ENCODE measurements around the gene FOXE3.

Gene FOXE3

GRCh38 chr1:47417170-47418044, 1.3 kb downstream of the FOXE3 start:
- no peak for TF ChIP-seq CTCF (IDR thresholded peaks at IDR 0.05)

GRCh38 chr1:47418122-47418521, 2.0 kb downstream of the FOXE3 start:
- no peak for TF ChIP-seq CTCF (IDR thresholded peaks at IDR 0.05)
- peaks cover 100% of the 10 kb centered on the region for H3K27me3 ChIP-seq

More at GRCh38 chr1:47417170-47418044, 1.3 kb downstream of the FOXE3 start:
- Histone ChIP-seq H3K4me1 (ENCODE audit: control insufficient read depth in 1 of 2, insufficient read depth in 1 of 2, low read depth in 1 of 2, low read length in 1 of 2) (no peaks in the 10 kb centered on the region), H3K27me3 (peaks cover 99% of the 10 kb centered on the region), H3K4me3 (ENCODE audit: low read depth in 1 of 2, low read length in 1 of 2) (no peak overlapping the region), H3K27ac (no peak overlapping the region), H3K9me3 (no peaks in the 10 kb centered on the region), H3K36me3 (no peaks in the 10 kb centered on the region)

GRCh38 chr1:47418681-47419325, 2.7 kb downstream of the FOXE3 start:
- peaks cover 100% of the 10 kb centered on the region for H3K27me3 ChIP-seq
- no peak for TF ChIP-seq CTCF (IDR thresholded peaks at IDR 0.05)

More at GRCh38 chr1:47418122-47418521, 2.0 kb downstream of the FOXE3 start:
- no peaks in the 10 kb centered on the region for H3K36me3 ChIP-seq
- H3K4me1 ChIP-seq (ENCODE audit: control insufficient read depth in 1 of 2, insufficient read depth in 1 of 2, low read depth in 1 of 2, low read length in 1 of 2): no peaks in the 10 kb centered on the region
- H3K4me3 ChIP-seq (ENCODE audit: low read depth in 1 of 2, low read length in 1 of 2): no peak overlapping the region
- no peak overlapping the region for H3K27ac ChIP-seq
- H3K9me3 ChIP-seq: no peaks in the 10 kb centered on the region

GRCh38 chr1:47420547-47420946, 4.5 kb downstream of the FOXE3 start:
- no peak for TF ChIP-seq CTCF (IDR thresholded peaks at IDR 0.05)
- Histone ChIP-seq H3K36me3 (no peaks in the 10 kb centered on the region), H3K4me1 (ENCODE audit: control insufficient read depth in 1 of 2, insufficient read depth in 1 of 2, low read depth in 1 of 2, low read length in 1 of 2) (no peaks in the 10 kb centered on the region), H3K27ac (no peak overlapping the region), H3K9me3 (no peaks in the 10 kb centered on the region), H3K27me3 (peaks cover 100% of the 10 kb centered on the region), H3K4me3 (ENCODE audit: low read depth in 1 of 2, low read length in 1 of 2) (no peak overlapping the region)

More at GRCh38 chr1:47418681-47419325, 2.7 kb downstream of the FOXE3 start:
- Histone ChIP-seq H3K9me3 (no peaks in the 10 kb centered on the region), H3K4me3 (ENCODE audit: low read depth in 1 of 2, low read length in 1 of 2) (no peak overlapping the region), H3K27ac (no peak overlapping the region), H3K4me1 (ENCODE audit: control insufficient read depth in 1 of 2, insufficient read depth in 1 of 2, low read depth in 1 of 2, low read length in 1 of 2) (no peaks in the 10 kb centered on the region), H3K36me3 (no peaks in the 10 kb centered on the region)

GRCh38 chr1:47423872-47424271, 7.8 kb downstream of the FOXE3 start:
- TF ChIP-seq CTCF (IDR thresholded peaks at IDR 0.05): no peak
- H3K9me3 ChIP-seq: no peaks in the 10 kb centered on the region
- no peaks in the 10 kb centered on the region for H3K4me1 ChIP-seq (ENCODE audit: control insufficient read depth in 1 of 2, insufficient read depth in 1 of 2, low read depth in 1 of 2, low read length in 1 of 2)
- H3K27me3 ChIP-seq: peaks cover 100% of the 10 kb centered on the region
- no peaks in the 10 kb centered on the region for H3K36me3 ChIP-seq
- no peak overlapping the region for H3K27ac ChIP-seq
- no peak overlapping the region for H3K4me3 ChIP-seq (ENCODE audit: low read depth in 1 of 2, low read length in 1 of 2)
